Choroid plexus epithelial cell (primary cell): ENCODE data around the gene XRN2.

Experiments
- DNase-seq: peaks from one replicate; pipeline ENCODE4 v3.0.0-alpha.2; 2010; ENCODE audit warnings: low read depth
- H3K4me3 ChIP-seq: 2 replicates; pipeline ENCODE4 v1.5.1; 2011; ENCODE audit warnings: low read depth, mild to moderate bottlenecking, control low read depth, low read length, moderate library complexity
- CTCF ChIP-seq: conservative IDR thresholded peaks from 2 replicates; pipeline ENCODE4 v1.5.1; 2011; ENCODE audit warnings: low read depth, mild to moderate bottlenecking, control low read depth, inconsistent platforms, low read length, moderate library complexity

Gene XRN2

GRCh38 chr20:21384308-21384892 is 81.3 kb downstream of the XRN2 start:
- H3K4me3 ChIP-seq: no peak overlapping the region
- no peak for TF ChIP-seq CTCF
- DNase-seq: no peak

GRCh38 chr20:21386111-21386510 is 83.0 kb downstream of the XRN2 start:
- no peak overlapping the region for H3K4me3 ChIP-seq
- TF ChIP-seq CTCF: no peak
- no peak for DNase-seq

- DNase-seq: no peak
Observed at GRCh38 chr20:21387528-21387927, 84.4 kb downstream of the XRN2 start.

GRCh38 chr20:21388566-21388965 is 85.4 kb downstream of the XRN2 start:
- H3K4me3 ChIP-seq: no peak overlapping the region
- DNase-seq: no peak
- TF ChIP-seq CTCF: no peak

More at GRCh38 chr20:21387528-21387927, 84.4 kb downstream of the XRN2 start:
- TF ChIP-seq CTCF: no peak
- no peak overlapping the region for H3K4me3 ChIP-seq

- no peak overlapping the region for H3K4me3 ChIP-seq
- DNase-seq: no peak
- no peak for TF ChIP-seq CTCF
Observed at GRCh38 chr20:21389368-21389767, 86.2 kb downstream of the XRN2 start.

- no peak overlapping the region for H3K4me3 ChIP-seq
- TF ChIP-seq CTCF: no peak
- DNase-seq: no peak
Observed at GRCh38 chr20:21390768-21391167, 87.6 kb downstream of the XRN2 start.

- no peak overlapping the region for H3K4me3 ChIP-seq
- no peak for DNase-seq
- TF ChIP-seq CTCF: no peak
Observed at GRCh38 chr20:21391185-21391971, 88.2 kb downstream of the XRN2 start.
